ENCODE data around the gene TULP4. TPM values are rescaled to one million over a fixed set of nuclear protein-coding genes. Genes with fewer than 3 reads are reported as not detected.

The TULP4 gene
- total and polyA plus RNA-seq, 2 donors (not counting 1 experiment from before 2014, with no cell fraction given) = 12.0 to 90.0 TPM

- H3K4me2 ChIP-seq (replicated peaks; ENCODE audit: low read depth, low read length, poor library complexity, severe bottlenecking) = no peak overlapping the region
These were observed 86.2 kb downstream of the TULP4 start for GRCh38 chr6:158398252-158399024.

More at GRCh38 chr6:158398252-158399024, 86.2 kb downstream of the TULP4 start:
- DNase-seq (no peak), ATAC-seq (ENCODE audit: low read depth) (no peak)
- WGBS (ENCODE audit: insufficient coverage) = 100% methylated on average over 1 of the region's 3 CpGs
- no peak overlapping the region for H2AFZ ChIP-seq (ENCODE audit: insufficient read depth, low read depth, low read length, poor library complexity, severe bottlenecking)
- TF ChIP-seq EZH2 (IDR thresholded peaks at IDR 0.05; ENCODE audit: borderline replicate concordance, insufficient read depth, low read depth, low read length, poor library complexity, severe bottlenecking) = no peak
- TF ChIP-seq CTCF (IDR thresholded peaks at IDR 0.05) = no peak
- POLR2A ChIA-PET = no interaction called here
- H3K4me3 ChIP-seq (ENCODE audit: control extremely low read depth in 1 of 5, extremely low read depth in 1 of 5, insufficient read depth in 1 of 5, low read depth in 2 of 5, low read length in 4 of 5) = no peak overlapping the region
- H3K27ac ChIP-seq (ENCODE audit: low read length in 2 of 2) = no peak overlapping the region
- Mint-ChIP-seq H3K4me3 (no peak overlapping the region), H3K4me1 (peaks cover 17% of the 10 kb centered on the region), H3K27ac (no peak overlapping the region), H3K27me3 (no peaks in the 10 kb centered on the region), H3K9me3 (ENCODE audit: insufficient read depth) (peaks cover 6% of the 10 kb centered on the region)
- no peaks in the 10 kb centered on the region for H3K36me3 ChIP-seq (replicated peaks in 1 of 2; ENCODE audit: control extremely low read depth in 1 of 2, control insufficient read depth in 1 of 2, extremely low read depth in 1 of 2, insufficient read depth in 2 of 2, low read length in 1 of 2)
- peaks cover 38% of the 10 kb centered on the region for H4K20me1 ChIP-seq (ENCODE audit: control insufficient read depth, insufficient read depth, low read length, poor library complexity, severe bottlenecking)
- intact Hi-C loops (cut with micrococcal nuclease) = no loop called here
- H3K79me2 ChIP-seq (ENCODE audit: control insufficient read depth, insufficient read depth, low read length) = peaks cover 21% of the 10 kb centered on the region
- H3K9me3 ChIP-seq (ENCODE audit: control extremely low read depth in 1 of 3, control insufficient read depth in 2 of 3, insufficient read depth in 1 of 3, low read length in 2 of 3) = peaks cover 0 to 3% (median 0%) of the 10 kb centered on the region in 3 donors
- CTCF ChIA-PET = interaction anchor here (2.2 to 3.1 kb wide), 2 partner anchors 11 to 177 kb away, joined by 6 to 14 read pairs; no protein-coding TSS in a partner anchor
- H3K9ac ChIP-seq (ENCODE audit: low read length) = no peak overlapping the region
- H3K4me1 ChIP-seq (ENCODE audit: control insufficient read depth in 2 of 2, insufficient read depth in 2 of 2, low read length in 2 of 2) = no peaks in the 10 kb centered on the region
- no peaks in the 10 kb centered on the region for H3K27me3 ChIP-seq (replicated peaks in 1 of 4; ENCODE audit: control extremely low read depth in 1 of 4, control insufficient read depth in 3 of 4, insufficient read depth in 4 of 4, low read length in 3 of 4)
